Lung (tissue), 12 donors: Measurements from ENCODE around the gene PKP3. TPM values are rescaled to one million over a fixed set of nuclear protein-coding genes. Genes with fewer than 3 reads are reported as not detected.

Source experiments
- ATAC-seq: fragments of 200-7000 bp; cut with Tn5 transposase; one replicate; pipeline ENCODE4 v1.9.1; 2020; ENCODE audit warnings: moderate number of reproducible peaks; ENCODE audit not compliant: insufficient read depth, low FRiP score
- DNase-seq, 3 donors: peaks; one replicate each; pipeline ENCODE4 v3.0.0-alpha.2; 2013 to 2017
- H3K27ac ChIP-seq, 2 donors: one replicate each; pipeline ENCODE4 v1.5.1; 2013; ENCODE audit warnings: mild to moderate bottlenecking in 2 of 2, moderate library complexity in 2 of 2, control low read depth in 1 of 2, inconsistent platforms in 1 of 2, low read depth in 1 of 2, low read length in 1 of 2
- H3K27me3 ChIP-seq, 3 donors: one replicate each; pipeline ENCODE4 v1.5.1; 2013; ENCODE audit warnings: low read length in 2 of 3; ENCODE audit not compliant: control insufficient read depth in 3 of 3, insufficient read depth in 3 of 3
- H3K36me3 ChIP-seq, 4 donors: one replicate each; pipeline ENCODE4 v1.5.1; 2013; ENCODE audit warnings: low read length in 4 of 4, mild to moderate bottlenecking in 1 of 4, moderate library complexity in 1 of 4; ENCODE audit not compliant: control insufficient read depth in 4 of 4, insufficient read depth in 4 of 4
- H3K4me1 ChIP-seq, 5 donors: one replicate each; pipeline ENCODE4 v1.5.1; 2013; ENCODE audit warnings: low read length in 5 of 5, mild to moderate bottlenecking in 2 of 5, moderate library complexity in 1 of 5; ENCODE audit not compliant: control insufficient read depth in 5 of 5, insufficient read depth in 5 of 5
- H3K4me3 ChIP-seq: one replicate; pipeline ENCODE4 v1.5.1; 2013; ENCODE audit warnings: mild to moderate bottlenecking, control low read depth, moderate library complexity
- H3K9ac ChIP-seq, 2 donors: one replicate each; pipeline ENCODE4 v1.5.1; 2013; ENCODE audit warnings: low read length in 2 of 2, control low read depth in 1 of 2; ENCODE audit not compliant: insufficient read depth in 1 of 2
- H3K9me3 ChIP-seq, 4 donors: one replicate each; pipeline ENCODE4 v1.5.1; 2013; ENCODE audit warnings: low read length in 3 of 4, mild to moderate bottlenecking in 1 of 4, moderate library complexity in 1 of 4; ENCODE audit not compliant: control insufficient read depth in 4 of 4, insufficient read depth in 3 of 4
- WGBS, 2 donors: extraction: QIAGEN DNeasy Blood & Tissue Kit; methylation state at CpG; one replicate each; pipeline ENCODE4 v1.1.7; 2013; 5-methylcytosine and 5-hydroxymethylcytosine counted together
- polyA plus RNA-seq, 2 donors: library from polyadenylated mRNA; stranded (reverse); fragments of 200-250 nt; gene quantifications; one replicate each; pipeline ENCODE4 v1.2.1, GENCODE V29; 2013
- total RNA-seq, 2 donors: library from RNA; depleted of rRNA in 1 of 2; stranded (reverse); fragments of >200 nt in 1 of 2; gene quantifications; one replicate each; pipeline ENCODE4 v1.2.1, GENCODE V29; 2014 to 2021
- TF ChIP-seq, protein P1 (sequence below): IDR thresholded peaks from 2 replicates; pipeline ENCODE4 v1.5.1; 2012; ENCODE audit warnings: mild to moderate bottlenecking; ENCODE audit errors: control extremely low read depth, extremely low read depth
- donor health status: control.
- donor health status: control.
- donor health status: Bipolar disorder and iron deficiency.
- donor health status: healthy.
- donor health status: DM: yes; HTN: yes; CAD: no.

The PKP3 gene
- total and polyA plus RNA-seq, 4 donors = 15.7 to 63.1 (median 40.3) TPM

DNA sequence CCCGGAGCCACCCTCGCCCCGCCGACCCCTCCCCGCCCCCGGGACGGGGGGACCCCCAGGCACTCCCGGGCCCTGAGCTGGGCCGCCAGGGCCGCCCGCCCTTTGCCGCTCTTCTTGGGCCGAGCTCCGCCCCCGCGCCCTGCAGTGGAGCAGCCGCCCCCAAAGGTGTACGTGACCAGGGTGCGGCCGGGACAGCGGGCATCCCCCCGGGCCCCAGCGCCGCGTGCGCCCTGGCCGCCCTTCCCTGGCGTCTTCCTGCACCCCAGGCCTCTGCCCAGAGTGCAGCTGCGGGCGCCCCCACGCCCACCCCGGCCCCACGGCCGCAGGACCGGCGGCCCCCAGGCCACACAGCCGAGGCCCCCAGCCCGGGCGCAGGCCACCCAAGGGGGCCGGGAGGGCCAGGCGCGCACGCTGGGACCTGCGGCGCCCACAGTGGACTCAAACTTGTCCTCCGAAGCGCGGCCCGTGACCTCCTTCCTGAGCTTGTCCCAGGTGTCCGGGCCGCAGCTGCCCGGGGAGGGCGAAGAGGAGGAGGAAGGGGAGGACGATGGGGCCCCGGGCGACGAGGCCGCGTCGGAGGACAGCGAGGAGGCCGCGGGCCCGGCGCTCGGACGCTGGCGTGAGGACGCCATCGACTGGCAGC lies 17.4 kb upstream of the PKP3 start:
- Histone ChIP-seq H3K4me3 (no peak overlapping the region), H3K27ac (no peak overlapping the region), H3K4me1 (no peaks in the 10 kb centered on the region), H3K27me3 (no peaks in the 10 kb centered on the region), H3K9me3 (no peaks in the 10 kb centered on the region), H3K36me3 (peaks cover 0 to 8% (median under 1%) of the 10 kb centered on the region in 4 donors), H3K9ac (no peak overlapping the region)
- DNase-seq (no peak), ATAC-seq (no peak)
- WGBS, 2 donors = 95 to 96% methylated on average over 68 to 70 of the region's 70 CpGs
- TF ChIP-seq, protein P1, sequence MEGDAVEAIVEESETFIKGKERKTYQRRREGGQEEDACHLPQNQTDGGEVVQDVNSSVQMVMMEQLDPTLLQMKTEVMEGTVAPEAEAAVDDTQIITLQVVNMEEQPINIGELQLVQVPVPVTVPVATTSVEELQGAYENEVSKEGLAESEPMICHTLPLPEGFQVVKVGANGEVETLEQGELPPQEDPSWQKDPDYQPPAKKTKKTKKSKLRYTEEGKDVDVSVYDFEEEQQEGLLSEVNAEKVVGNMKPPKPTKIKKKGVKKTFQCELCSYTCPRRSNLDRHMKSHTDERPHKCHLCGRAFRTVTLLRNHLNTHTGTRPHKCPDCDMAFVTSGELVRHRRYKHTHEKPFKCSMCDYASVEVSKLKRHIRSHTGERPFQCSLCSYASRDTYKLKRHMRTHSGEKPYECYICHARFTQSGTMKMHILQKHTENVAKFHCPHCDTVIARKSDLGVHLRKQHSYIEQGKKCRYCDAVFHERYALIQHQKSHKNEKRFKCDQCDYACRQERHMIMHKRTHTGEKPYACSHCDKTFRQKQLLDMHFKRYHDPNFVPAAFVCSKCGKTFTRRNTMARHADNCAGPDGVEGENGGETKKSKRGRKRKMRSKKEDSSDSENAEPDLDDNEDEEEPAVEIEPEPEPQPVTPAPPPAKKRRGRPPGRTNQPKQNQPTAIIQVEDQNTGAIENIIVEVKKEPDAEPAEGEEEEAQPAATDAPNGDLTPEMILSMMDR = no peak

DNA sequence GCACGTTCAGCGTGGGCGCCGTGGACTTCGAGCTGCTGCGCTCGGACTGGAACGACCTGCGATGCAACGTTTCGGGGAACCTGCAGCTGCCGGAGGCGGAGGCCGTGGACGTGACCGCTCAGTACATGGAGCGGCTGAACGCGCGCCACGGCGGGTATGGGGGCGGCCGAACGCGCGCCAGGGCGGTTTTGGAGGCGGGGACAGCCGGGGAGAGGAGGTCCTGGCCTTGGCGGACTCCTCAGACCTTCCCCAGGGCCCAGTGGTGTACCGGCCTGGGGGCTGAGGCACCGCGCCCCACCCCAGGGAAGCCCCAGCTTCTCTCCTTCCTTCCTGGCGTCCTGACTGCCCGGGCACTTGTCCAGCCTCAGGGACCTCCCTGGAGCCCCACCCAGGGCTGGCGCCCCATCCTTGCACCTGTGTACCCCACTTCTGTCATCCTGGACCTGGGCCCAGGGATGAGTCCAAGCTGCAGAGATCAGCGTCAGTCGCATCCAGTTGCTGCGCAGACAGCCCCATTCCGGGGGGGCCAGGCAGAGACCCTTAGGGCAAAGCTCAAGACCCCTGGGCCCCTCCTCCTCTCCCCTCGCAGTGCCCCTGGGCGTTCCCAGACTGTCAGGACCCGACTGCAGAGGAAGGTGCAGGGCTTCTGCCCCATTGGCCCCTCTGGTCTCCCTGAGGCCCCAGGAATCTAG lies 16.7 kb upstream of the PKP3 start:
- H3K4me3 ChIP-seq = no peak overlapping the region
- H3K27ac ChIP-seq = no peak overlapping the region
- H3K27me3 ChIP-seq = no peaks in the 10 kb centered on the region
- 91 to 94% methylated on average over 42 to 44 of the region's 44 CpGs for WGBS, 2 donors
- no peak for DNase-seq
- H3K36me3 ChIP-seq = peaks cover 0 to 8% (median under 1%) of the 10 kb centered on the region in 4 donors
- H3K9me3 ChIP-seq = no peaks in the 10 kb centered on the region
- ATAC-seq = no peak
- no peak overlapping the region for H3K9ac ChIP-seq
- TF ChIP-seq, protein P1 = no peak
- no peaks in the 10 kb centered on the region for H3K4me1 ChIP-seq

DNA sequence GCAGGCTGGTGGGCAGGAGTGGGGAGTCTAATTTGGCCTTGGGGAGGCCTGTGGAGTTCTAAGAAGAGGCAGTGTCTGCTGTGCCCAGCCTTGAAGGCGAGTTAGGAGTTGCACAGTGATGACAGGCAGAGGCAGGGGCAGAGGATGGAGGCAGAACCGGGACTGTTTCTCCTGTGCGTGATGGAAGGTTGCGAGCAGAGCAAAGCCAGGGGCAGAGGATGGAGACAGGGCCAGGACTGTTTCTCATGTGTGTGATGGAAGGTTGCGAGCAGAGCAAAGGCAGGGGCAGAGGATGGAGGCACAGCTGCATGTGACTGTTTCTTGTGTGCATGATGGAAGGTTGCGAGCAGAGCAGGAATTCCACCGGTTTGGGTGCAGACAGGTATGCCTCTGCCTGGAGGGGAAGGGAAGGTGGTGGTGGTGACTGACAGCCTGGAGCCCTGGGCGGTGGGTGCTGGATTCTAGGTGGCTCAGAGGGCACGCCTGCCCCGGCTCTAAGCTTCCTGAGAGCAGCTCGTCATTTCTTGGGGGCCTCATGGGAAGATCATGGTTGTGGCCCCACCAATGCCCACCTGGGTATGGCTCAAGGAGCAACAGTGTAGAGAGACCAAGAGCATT lies 16.0 kb upstream of the PKP3 start:
- no peaks in the 10 kb centered on the region for H3K9me3 ChIP-seq
- 90 to 91% methylated on average over 11 of the region's 11 CpGs for WGBS, 2 donors
- H3K4me1 ChIP-seq = no peaks in the 10 kb centered on the region
- H3K27me3 ChIP-seq = no peaks in the 10 kb centered on the region
- H3K27ac ChIP-seq = no peak overlapping the region
- TF ChIP-seq, protein P1 = no peak
- peaks cover 0 to 8% (median under 1%) of the 10 kb centered on the region in 4 donors for H3K36me3 ChIP-seq
- H3K9ac ChIP-seq = no peak overlapping the region
- no peak overlapping the region for H3K4me3 ChIP-seq
- ATAC-seq (no peak), DNase-seq (no peak)
